OCI-LY3 (cell line): ENCODE measurements around the gene ASTN2.

Experiments
- H2AFZ ChIP-seq: fragments of 200-600, 300-600 bp; shearing (Covaris generic); 2 replicates; pipeline ENCODE4 v1.6.0; 2014; ENCODE audit warnings: antibody characterized with exemption, low read depth, low read length
- H3K27ac ChIP-seq: fragments of 200-600, 300-600 bp; sonication (generic); 2 replicates; pipeline ENCODE4 v1.5.1; 2014; ENCODE audit warnings: mild to moderate bottlenecking, low read length, moderate library complexity, mixed read lengths
- H3K27me3 ChIP-seq: fragments of 200-600, 300-600 bp; sonication (generic); 2 replicates; pipeline ENCODE4 v1.6.1; 2014; ENCODE audit warnings: low read depth, low read length, mixed read lengths
- H3K36me3 ChIP-seq: fragments of 200-600, 300-600 bp; sonication (generic); replicated peaks from 2 replicates; pipeline ENCODE3; 2014; ENCODE audit warnings: low read depth, low read length, mixed read lengths
- H3K4me1 ChIP-seq: fragments of 300-600, 200-600 bp; sonication (generic); 2 replicates; pipeline ENCODE4 v1.6.1; 2014; ENCODE audit warnings: low read length, mixed read lengths
- H3K4me2 ChIP-seq: fragments of 200-600, 300-600 bp; sonication (generic); 2 replicates; pipeline ENCODE4 v1.6.1; 2014; ENCODE audit warnings: low read length, mixed read lengths
- H3K4me3 ChIP-seq: fragments of 300-600, 200-600 bp; sonication (generic); 2 replicates; pipeline ENCODE4 v1.5.1; 2014; ENCODE audit warnings: antibody characterized with exemption, mild to moderate bottlenecking, low read length, moderate library complexity
- H3K79me2 ChIP-seq: fragments of 300-600, 200-600 bp; shearing (Covaris generic); 2 replicates; pipeline ENCODE4 v1.6.1; 2014; ENCODE audit warnings: mild to moderate bottlenecking, low read length, mixed read lengths
- H3K9ac ChIP-seq: fragments of 300-600, 200-600 bp; shearing (Covaris generic); 2 replicates; pipeline ENCODE4 v1.6.0; 2014; ENCODE audit warnings: mild to moderate bottlenecking, low read length, moderate library complexity
- H3K9me3 ChIP-seq: fragments of 200-600, 300-600 bp; shearing (Covaris generic); 2 replicates; pipeline ENCODE4 v1.6.1; 2014; ENCODE audit warnings: low read length, mixed read lengths; ENCODE audit not compliant: insufficient read depth
- H4K20me1 ChIP-seq: fragments of 200-600, 300-600 bp; sonication (generic); 2 replicates; pipeline ENCODE4 v1.6.1; 2016; ENCODE audit warnings: low read length, mixed read lengths; ENCODE audit not compliant: insufficient read depth
- CTCF ChIP-seq: fragments of 200-600, 300-600 bp; sonication (generic); IDR thresholded peaks from 2 replicates; pipeline ENCODE4 v1.5.1; 2014; ENCODE audit warnings: antibody characterized with exemption, low read length, low read depth
- EZH2phosphoT487 ChIP-seq: fragments of 200-600 bp; shearing (Covaris generic); IDR thresholded peaks from 2 replicates; pipeline ENCODE4 v1.6.1; 2018; ENCODE audit warnings: antibody characterized with exemption, mixed run types, low read depth

The ASTN2 gene

DNA sequence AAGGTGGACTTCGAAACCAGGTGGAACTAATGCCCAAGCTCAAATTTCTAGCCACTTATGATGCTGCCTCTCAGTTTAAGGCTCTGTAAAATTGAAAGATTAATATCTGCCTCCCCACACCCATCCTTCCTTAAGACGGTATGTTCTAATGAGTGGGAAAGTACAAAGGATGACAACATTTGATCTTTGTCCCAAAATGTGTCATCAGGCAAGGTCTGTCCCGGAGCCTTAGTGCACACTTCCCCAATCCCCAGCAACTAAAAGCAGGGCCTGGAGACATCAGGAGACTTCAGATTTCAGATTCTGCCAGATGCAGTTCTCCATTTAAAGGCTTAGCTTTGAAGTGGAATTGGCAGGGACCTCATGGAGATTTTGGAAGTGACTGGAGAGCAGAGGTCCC, 316.5 kb downstream of the ASTN2 start:
- Histone ChIP-seq H3K36me3 (no peaks in the 10 kb centered on the region), H4K20me1 (no peaks in the 10 kb centered on the region), H3K4me3 (no peak overlapping the region), H3K9me3 (no peaks in the 10 kb centered on the region), H2AFZ (no peak overlapping the region), H3K9ac (no peak overlapping the region), H3K27ac (no peak overlapping the region), H3K79me2 (no peaks in the 10 kb centered on the region), H3K4me2 (peak overlapping the region; percentile 20; the same call in 1 of the 2 replicates), H3K4me1 (peaks cover 7% of the 10 kb centered on the region), H3K27me3 (no peaks in the 10 kb centered on the region; the same call in 1 of the 2 replicates)
- TF ChIP-seq CTCF (no peak), EZH2phosphoT487 (no peak)

DNA sequence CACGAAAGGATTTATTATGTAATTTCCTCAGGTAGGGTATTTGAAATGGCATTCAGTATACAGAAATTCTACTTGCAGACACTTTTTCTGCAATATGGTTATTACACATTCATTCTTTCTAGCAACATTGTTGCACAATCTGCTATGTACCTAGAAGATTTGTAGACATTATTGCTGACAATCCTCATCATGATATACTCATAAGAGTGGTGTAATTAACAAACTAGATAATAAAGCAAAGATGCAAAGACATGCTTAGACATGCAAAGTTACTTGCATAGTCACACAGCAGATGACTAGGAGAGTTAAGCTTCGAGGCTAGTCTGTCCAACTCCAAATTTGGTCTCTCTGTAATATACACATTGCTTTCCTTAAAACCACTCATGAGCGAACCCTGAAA, 317.1 kb downstream of the ASTN2 start:
- Histone ChIP-seq H2AFZ (no peak overlapping the region), H3K9ac (no peak overlapping the region), H3K4me2 (peak overlapping the region; percentile 20; the same call in 1 of the 2 replicates), H3K4me3 (no peak overlapping the region), H3K4me1 (peaks cover 7% of the 10 kb centered on the region), H3K27me3 (no peaks in the 10 kb centered on the region; the same call in 1 of the 2 replicates), H3K9me3 (no peaks in the 10 kb centered on the region), H3K27ac (no peak overlapping the region), H3K36me3 (no peaks in the 10 kb centered on the region), H4K20me1 (no peaks in the 10 kb centered on the region), H3K79me2 (no peaks in the 10 kb centered on the region)
- TF ChIP-seq EZH2phosphoT487 (no peak), CTCF (no peak)

- Histone ChIP-seq H3K9me3 (no peaks in the 10 kb centered on the region), H3K79me2 (no peaks in the 10 kb centered on the region), H3K27me3 (no peaks in the 10 kb centered on the region; the same call in 1 of the 2 replicates), H3K4me2 (no peak overlapping the region), H3K9ac (no peak overlapping the region), H4K20me1 (no peaks in the 10 kb centered on the region), H3K27ac (no peak overlapping the region), H3K4me1 (peaks cover 7% of the 10 kb centered on the region), H2AFZ (no peak overlapping the region), H3K36me3 (no peaks in the 10 kb centered on the region), H3K4me3 (no peak overlapping the region)
- TF ChIP-seq EZH2phosphoT487 (no peak), CTCF (no peak)
These were observed 318.7 kb downstream of the ASTN2 start for GRCh38 chr9:117096138-117096537.

DNA sequence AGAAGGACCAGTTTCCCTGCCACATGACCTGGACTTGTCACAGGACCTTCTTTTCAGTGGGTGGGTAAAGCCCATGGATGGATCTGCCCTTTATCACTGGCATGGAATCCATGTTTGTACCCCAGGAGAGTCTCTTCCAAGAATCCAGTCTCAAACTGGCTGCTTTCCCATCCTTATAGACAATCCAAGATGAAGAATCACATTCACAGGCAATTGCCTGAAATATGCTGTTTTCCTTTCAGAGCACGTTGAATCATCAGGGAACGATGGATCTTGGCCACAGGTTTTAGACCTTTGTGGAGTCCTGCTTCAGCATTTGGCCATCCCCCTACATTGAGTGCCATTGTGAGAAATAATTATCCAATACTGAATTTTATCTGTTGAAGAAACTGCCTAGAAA, 319.8 kb downstream of the ASTN2 start:
- Histone ChIP-seq H3K9ac (no peak overlapping the region), H3K36me3 (no peaks in the 10 kb centered on the region), H4K20me1 (no peaks in the 10 kb centered on the region), H3K79me2 (no peaks in the 10 kb centered on the region), H3K27me3 (no peaks in the 10 kb centered on the region; the same call in 1 of the 2 replicates), H3K4me3 (no peak overlapping the region), H3K4me1 (peaks cover 7% of the 10 kb centered on the region), H3K27ac (no peak overlapping the region), H3K9me3 (no peaks in the 10 kb centered on the region), H3K4me2 (no peak overlapping the region), H2AFZ (no peak overlapping the region)
- TF ChIP-seq CTCF, result no peak
- no peak for TF ChIP-seq EZH2phosphoT487
